HepG2 (cell line): ENCODE measurements around the gene EPHA2. TPM values are rescaled to one million over a fixed set of nuclear protein-coding genes. Genes with fewer than 3 reads are reported as not detected.

Experiments used
- AGO2 ChIP-seq: fragments of 200-400 bp; formaldehyde crosslinking; optimal IDR thresholded peaks from 2 replicates; pipeline ENCODE3; 2017; ENCODE audit warnings: mild to moderate bottlenecking, low read depth, low read length, moderate library complexity
- CENPX ChIP-seq: sonication (generic); formaldehyde crosslinking; IDR thresholded peaks from 2 replicates; pipeline ENCODE4 v1.9.0; 2021; ENCODE audit warnings: mild to moderate bottlenecking, missing genetic modification reagents, moderate library complexity
- FOXA1 ChIP-seq, 2 experiments: fragments of 450-650 bp in 1 of 2; sonication (generic) in 1 of 2; formaldehyde crosslinking in 1 of 2; IDR thresholded peaks; 2 replicates each; pipeline versions ENCODE4 v1.4.0 to v1.6.1; 2016 to 2020; ENCODE audit warnings: missing genetic modification reagents in 1 of 2
- HIVEP1 ChIP-seq: sonication (generic); formaldehyde crosslinking; IDR thresholded peaks from 2 replicates; pipeline ENCODE4 v1.4.0; 2020; ENCODE audit warnings: mild to moderate bottlenecking, missing genetic modification reagents
- IKZF1 ChIP-seq: fragments of 450-650 bp; IDR thresholded peaks from 2 replicates; pipeline ENCODE4 v1.7.1; 2016
- KAT7 ChIP-seq: IDR thresholded peaks from 2 replicates; pipeline ENCODE4 v1.6.1; 2018; ENCODE audit warnings: borderline replicate concordance, missing compliant biosample characterization
- MAFK ChIP-seq, 2 experiments: IDR thresholded peaks in 1 of 2; conservative IDR thresholded peaks in 1 of 2; 2 replicates each; pipeline ENCODE4 v1.6.1; 2011; ENCODE audit warnings: improper control_type of control experiment in 2 of 2, low read length in 2 of 2
- MATR3 ChIP-seq: sonication (generic); formaldehyde crosslinking; IDR thresholded peaks from 2 replicates; pipeline ENCODE4 v1.4.0; 2020; ENCODE audit warnings: missing genetic modification reagents
- MTF1 ChIP-seq: sonication (generic); formaldehyde crosslinking; IDR thresholded peaks from 2 replicates; pipeline ENCODE4 v1.5.0; 2020; ENCODE audit warnings: missing genetic modification reagents
- NR2F6 ChIP-seq, 2 experiments: IDR thresholded peaks; 2 replicates each; pipeline ENCODE4 v1.6.1; 2016; ENCODE audit warnings: antibody characterized with exemption in 1 of 2, mild to moderate bottlenecking in 1 of 2
- RAD51 ChIP-seq: fragments of 450-650 bp; IDR thresholded peaks from 2 replicates; pipeline ENCODE4 v1.6.1; 2016; ENCODE audit warnings: borderline replicate concordance
- SAFB2 ChIP-seq: sonication (generic); formaldehyde crosslinking; IDR thresholded peaks from 2 replicates; pipeline ENCODE4 v1.5.1; 2020; ENCODE audit warnings: missing genetic modification reagents, low read depth, mild to moderate bottlenecking, borderline replicate concordance
- ZBTB7A ChIP-seq: sonication (generic); formaldehyde crosslinking; IDR thresholded peaks from 2 replicates; pipeline ENCODE4 v1.8.0; 2022; ENCODE audit warnings: mild to moderate bottlenecking, missing genetic modification reagents
- ZFP36 ChIP-seq: fragments of 150-350 bp; IDR thresholded peaks from 2 replicates; pipeline ENCODE4 v1.6.1; 2018; ENCODE audit warnings: borderline replicate concordance, low read length, low read depth; ENCODE audit not compliant: partially characterized antibody
- ZFP37 ChIP-seq: sonication (generic); formaldehyde crosslinking; IDR thresholded peaks from 2 replicates; pipeline ENCODE4 v1.4.0; 2020; ENCODE audit warnings: missing genetic modification reagents, borderline replicate concordance
- ZMAT3 ChIP-seq: sonication (generic); formaldehyde crosslinking; conservative IDR thresholded peaks from 2 replicates; pipeline ENCODE4 v1.7.0; 2021; ENCODE audit warnings: missing genetic modification reagents
- ZMYM3 ChIP-seq: sonication (generic); formaldehyde crosslinking; IDR thresholded peaks from 2 replicates; pipeline ENCODE4 v1.5.1; 2020; ENCODE audit warnings: mild to moderate bottlenecking, missing genetic modification reagents
- ZNF230 ChIP-seq: sonication (generic); formaldehyde crosslinking; IDR thresholded peaks from 2 replicates; pipeline ENCODE4 v1.4.0; 2020; ENCODE audit warnings: mild to moderate bottlenecking, missing genetic modification reagents
- ZNF562 ChIP-seq: sonication (generic); formaldehyde crosslinking; IDR thresholded peaks from 2 replicates; pipeline ENCODE4 v1.8.0; 2022; ENCODE audit warnings: missing genetic modification reagents, borderline replicate concordance
- polyA plus RNA-seq, 8 experiments: library from polyadenylated mRNA; depleted of rRNA in 3 of 8; stranded (reverse) in 7 of 8; unstranded in 1 of 8; fragments of >200 nt; fragmentation: Illumina TruSeq in 4 of 8; extraction: Trizol in 4 of 8; gene quantifications; 2 replicates each; pipeline versions ENCODE4 v1.2.1 to v1.2.3, GENCODE V29; 2011 to 2016; ENCODE audit warnings: low read depth in 4 of 8, missing spikeins in 1 of 8, mixed read lengths in 1 of 8; ENCODE audit not compliant: insufficient read depth in 1 of 8
- total RNA-seq, 5 experiments: library from RNA; depleted of rRNA; stranded (reverse); fragments of >200 nt; fragmentation: Illumina TruSeq; extraction: Trizol; gene quantifications; 2 replicates each; pipeline ENCODE4 v1.2.3, GENCODE V29; 2016; ENCODE audit warnings: low read depth in 1 of 5
- TF ChIP-seq, protein P1 (sequence below): IDR thresholded peaks from 2 replicates; pipeline ENCODE4 v1.6.1; 2016; ENCODE audit warnings: missing biosample characterization, missing genetic modification reagents, low read depth
- TF ChIP-seq, protein P2 (sequence below): sonication (generic); formaldehyde crosslinking; IDR thresholded peaks from 2 replicates; pipeline ENCODE4 v1.5.1; 2020; ENCODE audit warnings: mild to moderate bottlenecking, missing genetic modification reagents, moderate library complexity
- TF ChIP-seq, protein P3 (sequence below): IDR thresholded peaks from 2 replicates; pipeline ENCODE4 v1.6.1; 2018; ENCODE audit warnings: missing genetic modification reagents
- TF ChIP-seq, protein P4 (sequence below): sonication (generic); formaldehyde crosslinking; IDR thresholded peaks from 2 replicates; pipeline ENCODE4 v1.8.0; 2023; ENCODE audit warnings: mild to moderate bottlenecking, missing genetic modification reagents
- TF ChIP-seq, protein P5 (sequence below): sonication (generic); formaldehyde crosslinking; IDR thresholded peaks from 2 replicates; pipeline ENCODE4 v1.5.0; 2020; ENCODE audit warnings: missing genetic modification reagents
- TF ChIP-seq, protein P6 (sequence below): sonication (generic); formaldehyde crosslinking; IDR thresholded peaks from 2 replicates; pipeline ENCODE4 v1.4.0; 2020; ENCODE audit warnings: missing genetic modification reagents

The EPHA2 gene
- total and polyA plus RNA-seq, 2 of the 13 experiments (the other 11 are each of a cell fraction or from before 2014, with no cell fraction given): 33.6 to 53.6 TPM

DNA sequence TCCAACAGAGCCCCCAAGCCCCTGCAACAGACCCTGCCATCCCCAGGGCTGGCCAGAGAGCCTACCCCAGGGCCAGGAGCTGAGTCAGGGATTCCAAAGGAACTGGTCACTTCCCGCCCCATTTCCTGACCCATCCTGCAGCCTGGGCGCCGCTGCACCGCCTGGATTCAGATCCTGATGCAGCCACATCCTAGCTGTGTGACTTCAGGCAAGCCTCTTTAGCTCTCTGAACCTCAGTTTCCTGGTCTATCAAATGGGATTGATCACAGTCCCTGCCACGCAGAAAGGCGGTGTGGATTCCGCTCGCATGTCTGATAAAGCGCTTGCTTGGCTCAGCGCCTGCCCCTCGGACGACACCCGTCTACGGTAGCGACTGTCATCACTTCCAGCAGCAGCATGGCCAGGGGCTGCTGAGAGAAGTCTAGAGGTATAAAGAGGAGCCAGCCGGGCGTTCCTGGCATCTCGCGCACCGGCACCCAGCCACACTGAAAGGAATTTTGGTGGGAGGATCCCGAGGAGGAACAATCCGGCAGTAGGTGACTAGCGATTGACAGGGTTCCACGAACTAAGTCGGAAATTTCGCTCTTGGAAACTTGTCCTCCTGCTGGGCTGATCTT is 10.1 kb downstream of the EPHA2 start (continued):
- no peak for TF ChIP-seq MATR3
- 0 out of 2 replicates have a peak, but pooled peaks have one; percentile 18 for TF ChIP-seq KAT7 (CRISPR knock-in tag)
- no peak for TF ChIP-seq RAD51
- TF ChIP-seq IKZF1: no peak
- TF ChIP-seq HIVEP1 (CRISPR knock-in tag): 0 out of 2 replicates have a peak, but pooled peaks have one; percentile 18
- no peak for TF ChIP-seq ZNF562 (CRISPR knock-in tag)
- TF ChIP-seq FOXA1 (IDR thresholded peaks at IDR 0.05): no peak
- no peak for TF ChIP-seq FOXA1 (CRISPR knock-in tag; IDR thresholded peaks at IDR 0.05)
- TF ChIP-seq, protein P1, sequence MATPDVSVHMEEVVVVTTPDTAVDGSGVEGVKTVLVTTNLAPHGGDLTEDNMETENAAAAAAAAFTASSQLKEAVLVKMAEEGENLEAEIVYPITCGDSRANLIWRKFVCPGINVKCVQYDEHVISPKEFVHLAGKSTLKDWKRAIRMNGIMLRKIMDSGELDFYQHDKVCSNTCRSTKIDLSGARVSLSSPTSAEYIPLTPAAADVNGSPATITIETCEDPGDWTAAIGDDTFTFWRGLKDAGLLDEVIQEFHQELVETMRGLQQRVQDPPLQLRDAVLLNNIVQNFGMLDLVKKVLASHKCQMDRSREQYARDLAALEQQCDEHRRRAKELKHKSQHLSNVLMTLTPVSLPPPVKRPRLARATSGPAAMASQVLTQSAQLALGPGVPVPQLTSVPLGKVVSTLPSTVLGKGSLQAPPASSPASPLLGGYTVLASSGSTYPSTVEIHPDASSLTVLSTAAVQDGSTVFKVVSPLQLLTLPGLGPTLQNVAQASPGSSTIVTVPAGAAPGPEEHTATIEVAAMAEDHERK (CRISPR knock-in tag): no peak
- TF ChIP-seq, protein P2, sequence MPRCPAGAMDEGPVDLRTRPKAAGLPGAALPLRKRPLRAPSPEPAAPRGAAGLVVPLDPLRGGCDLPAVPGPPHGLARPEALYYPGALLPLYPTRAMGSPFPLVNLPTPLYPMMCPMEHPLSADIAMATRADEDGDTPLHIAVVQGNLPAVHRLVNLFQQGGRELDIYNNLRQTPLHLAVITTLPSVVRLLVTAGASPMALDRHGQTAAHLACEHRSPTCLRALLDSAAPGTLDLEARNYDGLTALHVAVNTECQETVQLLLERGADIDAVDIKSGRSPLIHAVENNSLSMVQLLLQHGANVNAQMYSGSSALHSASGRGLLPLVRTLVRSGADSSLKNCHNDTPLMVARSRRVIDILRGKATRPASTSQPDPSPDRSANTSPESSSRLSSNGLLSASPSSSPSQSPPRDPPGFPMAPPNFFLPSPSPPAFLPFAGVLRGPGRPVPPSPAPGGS (CRISPR knock-in tag): no peak
- 0 out of 2 replicates have a peak, but pooled peaks have one; percentile 33 for TF ChIP-seq ZNF230 (CRISPR knock-in tag)
- TF ChIP-seq ZBTB7A (CRISPR knock-in tag): no peak
- TF ChIP-seq, protein P3, sequence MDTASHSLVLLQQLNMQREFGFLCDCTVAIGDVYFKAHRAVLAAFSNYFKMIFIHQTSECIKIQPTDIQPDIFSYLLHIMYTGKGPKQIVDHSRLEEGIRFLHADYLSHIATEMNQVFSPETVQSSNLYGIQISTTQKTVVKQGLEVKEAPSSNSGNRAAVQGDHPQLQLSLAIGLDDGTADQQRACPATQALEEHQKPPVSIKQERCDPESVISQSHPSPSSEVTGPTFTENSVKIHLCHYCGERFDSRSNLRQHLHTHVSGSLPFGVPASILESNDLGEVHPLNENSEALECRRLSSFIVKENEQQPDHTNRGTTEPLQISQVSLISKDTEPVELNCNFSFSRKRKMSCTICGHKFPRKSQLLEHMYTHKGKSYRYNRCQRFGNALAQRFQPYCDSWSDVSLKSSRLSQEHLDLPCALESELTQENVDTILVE (CRISPR knock-in tag): no peak
- peak; percentile 58 to 64 for TF ChIP-seq MAFK (conservative IDR thresholded peaks at IDR 0.05 in 1 of 2, IDR thresholded peaks at IDR 0.05 in 1 of 2; ENCODE audit: low read length in 2 of 2)
- TF ChIP-seq, protein P4, sequence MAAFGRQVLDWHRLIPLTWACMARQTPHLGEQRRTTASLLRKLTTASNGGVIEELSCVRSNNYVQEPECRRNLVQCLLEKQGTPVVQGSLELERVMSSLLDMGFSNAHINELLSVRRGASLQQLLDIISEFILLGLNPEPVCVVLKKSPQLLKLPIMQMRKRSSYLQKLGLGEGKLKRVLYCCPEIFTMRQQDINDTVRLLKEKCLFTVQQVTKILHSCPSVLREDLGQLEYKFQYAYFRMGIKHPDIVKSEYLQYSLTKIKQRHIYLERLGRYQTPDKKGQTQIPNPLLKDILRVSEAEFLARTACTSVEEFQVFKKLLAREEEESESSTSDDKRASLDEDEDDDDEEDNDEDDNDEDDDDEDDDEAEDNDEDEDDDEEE (CRISPR knock-in tag): no peak
- no peak for TF ChIP-seq CENPX
- TF ChIP-seq SAFB2: peak; percentile 19; the same call in 1 of the 2 replicates
- TF ChIP-seq ZFP37 (CRISPR knock-in tag): no peak
- peak; percentile 84 for TF ChIP-seq ZMYM3 (CRISPR knock-in tag)
- TF ChIP-seq ZMAT3 (CRISPR knock-in tag): 0 out of 2 replicates have a peak, but pooled peaks have one; percentile 7
- no peak for TF ChIP-seq MTF1 (CRISPR knock-in tag)
- TF ChIP-seq ZFP36: no peak
- TF ChIP-seq, protein P5, sequence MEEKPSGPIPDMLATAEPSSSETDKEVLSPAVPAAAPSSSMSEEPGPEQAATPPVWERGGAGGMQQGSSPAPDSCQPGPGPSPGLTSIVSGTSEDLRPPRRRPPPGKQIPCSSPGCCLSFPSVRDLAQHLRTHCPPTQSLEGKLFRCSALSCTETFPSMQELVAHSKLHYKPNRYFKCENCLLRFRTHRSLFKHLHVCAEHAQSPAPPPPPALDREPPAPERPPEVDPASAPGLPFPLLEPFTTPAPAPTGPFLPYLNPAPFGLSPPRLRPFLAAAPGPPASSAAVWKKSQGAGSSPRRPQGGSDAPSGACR (CRISPR knock-in tag): no peak
- TF ChIP-seq, protein P6, sequence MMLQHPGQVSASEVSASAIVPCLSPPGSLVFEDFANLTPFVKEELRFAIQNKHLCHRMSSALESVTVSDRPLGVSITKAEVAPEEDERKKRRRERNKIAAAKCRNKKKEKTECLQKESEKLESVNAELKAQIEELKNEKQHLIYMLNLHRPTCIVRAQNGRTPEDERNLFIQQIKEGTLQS (CRISPR knock-in tag): peak; percentile 29; the same call in 1 of the 2 replicates
- TF ChIP-seq NR2F6 (IDR thresholded peaks at IDR 0.05): no peak; the same call in 1 of the 2 replicates
- TF ChIP-seq NR2F6 (CRISPR knock-in tag; IDR thresholded peaks at IDR 0.05): no peak
- peak; percentile 26 for TF ChIP-seq AGO2
